Fibroblast of lung (primary cell): ENCODE measurements around the gene C3orf18.

Experiments
- EZH2 ChIP-seq: IDR thresholded peaks from 2 replicates; pipeline ENCODE4 v1.5.1; 2012; ENCODE audit warnings: low read length, control low read depth, mild to moderate bottlenecking; ENCODE audit errors: missing control alignments
- TF ChIP-seq, protein P1 (sequence below), 2 donors: IDR thresholded peaks in 1 of 2; conservative IDR thresholded peaks in 1 of 2; 1 replicate in 1 of 2; 2 replicates in 1 of 2; pipeline ENCODE4 v1.5.1; 2011 to 2012; ENCODE audit warnings: low read length in 2 of 2, control low read depth in 1 of 2, inconsistent platforms in 1 of 2, low read depth in 1 of 2, mild to moderate bottlenecking in 1 of 2

DNA sequence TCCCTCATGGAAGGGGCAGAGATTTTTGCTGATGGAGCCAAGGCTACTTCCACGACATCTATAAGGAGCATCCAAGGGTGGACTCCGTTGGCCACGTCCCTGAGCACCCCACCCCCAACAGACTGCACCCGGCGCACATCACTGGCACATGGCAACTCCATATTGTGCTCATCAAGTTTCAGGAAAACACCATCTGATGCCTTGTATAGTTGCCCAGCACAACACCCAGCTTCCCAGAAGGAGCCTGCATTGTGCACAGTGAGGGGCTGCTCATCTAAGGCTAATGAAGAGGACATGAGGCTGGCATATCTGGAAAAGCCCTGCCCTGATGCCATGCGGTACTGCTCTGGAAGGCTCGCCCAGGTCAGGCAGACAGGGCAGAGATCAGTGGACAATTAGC, 49.1 kb downstream of the C3orf18 start:
- TF ChIP-seq, protein P1, sequence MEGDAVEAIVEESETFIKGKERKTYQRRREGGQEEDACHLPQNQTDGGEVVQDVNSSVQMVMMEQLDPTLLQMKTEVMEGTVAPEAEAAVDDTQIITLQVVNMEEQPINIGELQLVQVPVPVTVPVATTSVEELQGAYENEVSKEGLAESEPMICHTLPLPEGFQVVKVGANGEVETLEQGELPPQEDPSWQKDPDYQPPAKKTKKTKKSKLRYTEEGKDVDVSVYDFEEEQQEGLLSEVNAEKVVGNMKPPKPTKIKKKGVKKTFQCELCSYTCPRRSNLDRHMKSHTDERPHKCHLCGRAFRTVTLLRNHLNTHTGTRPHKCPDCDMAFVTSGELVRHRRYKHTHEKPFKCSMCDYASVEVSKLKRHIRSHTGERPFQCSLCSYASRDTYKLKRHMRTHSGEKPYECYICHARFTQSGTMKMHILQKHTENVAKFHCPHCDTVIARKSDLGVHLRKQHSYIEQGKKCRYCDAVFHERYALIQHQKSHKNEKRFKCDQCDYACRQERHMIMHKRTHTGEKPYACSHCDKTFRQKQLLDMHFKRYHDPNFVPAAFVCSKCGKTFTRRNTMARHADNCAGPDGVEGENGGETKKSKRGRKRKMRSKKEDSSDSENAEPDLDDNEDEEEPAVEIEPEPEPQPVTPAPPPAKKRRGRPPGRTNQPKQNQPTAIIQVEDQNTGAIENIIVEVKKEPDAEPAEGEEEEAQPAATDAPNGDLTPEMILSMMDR (conservative IDR thresholded peaks at IDR 0.05 in 1 of 2, IDR thresholded peaks at IDR 0.05 in 1 of 2; ENCODE audit: low read depth in 1 of 2, low read length in 2 of 2), result no peak
- TF ChIP-seq EZH2, result no peak
